ENCODE results near the gene S1PR5.
"Not testable (repeated sequence)": the region's sequence is repeated elsewhere in the genome, so short reads cannot be mapped to it uniquely, and the experiment has no call there.

The S1PR5 gene, protein sequence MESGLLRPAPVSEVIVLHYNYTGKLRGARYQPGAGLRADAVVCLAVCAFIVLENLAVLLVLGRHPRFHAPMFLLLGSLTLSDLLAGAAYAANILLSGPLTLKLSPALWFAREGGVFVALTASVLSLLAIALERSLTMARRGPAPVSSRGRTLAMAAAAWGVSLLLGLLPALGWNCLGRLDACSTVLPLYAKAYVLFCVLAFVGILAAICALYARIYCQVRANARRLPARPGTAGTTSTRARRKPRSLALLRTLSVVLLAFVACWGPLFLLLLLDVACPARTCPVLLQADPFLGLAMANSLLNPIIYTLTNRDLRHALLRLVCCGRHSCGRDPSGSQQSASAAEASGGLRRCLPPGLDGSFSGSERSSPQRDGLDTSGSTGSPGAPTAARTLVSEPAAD

DNA sequence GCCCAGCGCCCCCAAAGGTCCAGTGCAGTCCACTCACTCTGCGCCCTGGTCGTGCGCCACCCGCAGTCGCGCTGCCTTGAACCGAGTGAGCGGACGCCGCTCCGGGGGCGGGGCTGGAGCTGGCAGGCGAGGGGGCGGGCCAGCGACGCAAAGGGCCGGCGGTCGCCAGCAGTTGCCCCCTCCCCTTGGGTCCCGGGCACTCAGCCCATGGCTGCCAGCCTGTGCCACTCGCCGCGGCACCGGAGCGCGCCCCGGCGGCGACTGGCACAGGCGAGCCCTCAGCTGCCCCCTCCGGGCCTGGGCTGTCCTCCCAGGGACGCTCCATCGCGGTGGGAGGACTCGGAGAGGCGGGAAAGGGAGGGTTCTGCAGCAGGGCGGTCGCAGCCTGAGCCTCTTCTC, at the start of gene S1PR5:
TSS of gene S1PR5 (minus strand) at position 87 of the 399 bp plus-strand sequence. CDS start 2,436 bp downstream, outside the sequence.
- DNase-seq, result no peak

DNA sequence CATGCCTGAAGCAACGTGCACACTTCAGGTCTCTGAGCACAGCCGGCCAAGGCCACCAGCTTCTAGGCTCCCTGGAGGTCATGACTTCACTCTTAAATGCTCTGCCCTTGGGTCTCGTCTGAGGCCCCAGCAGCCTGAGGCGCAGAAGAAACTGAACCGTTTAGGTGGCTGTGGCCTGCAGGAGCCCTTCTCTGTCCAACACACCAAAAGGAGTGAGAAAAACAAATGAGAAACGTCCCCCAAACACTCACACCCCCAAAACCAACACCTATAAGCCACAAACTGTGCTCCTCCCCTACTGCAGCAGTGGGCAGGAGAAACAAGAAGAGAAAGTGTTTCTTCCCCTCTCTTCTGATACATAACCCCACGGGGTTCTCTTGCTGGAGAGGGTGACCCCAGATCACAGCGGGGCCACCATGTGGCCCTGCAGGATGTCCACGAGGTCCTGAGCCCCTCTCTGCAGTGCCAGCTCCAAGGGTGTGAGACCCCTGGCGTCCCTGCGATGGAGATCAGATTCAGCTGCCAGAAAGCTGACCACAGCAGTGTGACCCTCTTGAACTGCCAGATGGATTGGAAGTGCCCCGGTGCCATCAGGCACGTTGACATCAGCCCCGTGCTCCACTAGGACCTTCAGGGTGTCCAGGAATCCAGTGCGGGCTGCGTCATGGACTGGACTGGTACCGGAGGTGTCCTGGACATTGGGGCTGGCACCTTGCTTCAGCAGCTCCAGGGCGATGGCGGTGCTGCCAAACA, 49.6 kb upstream of the S1PR5 start:
- DNase-seq, result peak; percentile 59

DNA sequence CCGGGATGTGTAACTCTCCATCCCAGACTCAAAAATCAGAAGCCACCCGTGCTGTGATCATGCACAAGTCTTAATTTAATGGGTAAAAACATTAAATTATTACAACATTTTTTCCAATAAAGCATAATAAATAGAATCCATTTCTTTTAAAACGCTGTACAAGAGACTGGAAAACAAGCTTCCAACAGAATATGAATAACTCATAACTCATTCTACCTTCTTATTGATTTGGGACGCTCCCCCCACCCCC, 49.1 kb upstream of the S1PR5 start:
- DNase-seq, result no peak

DNA sequence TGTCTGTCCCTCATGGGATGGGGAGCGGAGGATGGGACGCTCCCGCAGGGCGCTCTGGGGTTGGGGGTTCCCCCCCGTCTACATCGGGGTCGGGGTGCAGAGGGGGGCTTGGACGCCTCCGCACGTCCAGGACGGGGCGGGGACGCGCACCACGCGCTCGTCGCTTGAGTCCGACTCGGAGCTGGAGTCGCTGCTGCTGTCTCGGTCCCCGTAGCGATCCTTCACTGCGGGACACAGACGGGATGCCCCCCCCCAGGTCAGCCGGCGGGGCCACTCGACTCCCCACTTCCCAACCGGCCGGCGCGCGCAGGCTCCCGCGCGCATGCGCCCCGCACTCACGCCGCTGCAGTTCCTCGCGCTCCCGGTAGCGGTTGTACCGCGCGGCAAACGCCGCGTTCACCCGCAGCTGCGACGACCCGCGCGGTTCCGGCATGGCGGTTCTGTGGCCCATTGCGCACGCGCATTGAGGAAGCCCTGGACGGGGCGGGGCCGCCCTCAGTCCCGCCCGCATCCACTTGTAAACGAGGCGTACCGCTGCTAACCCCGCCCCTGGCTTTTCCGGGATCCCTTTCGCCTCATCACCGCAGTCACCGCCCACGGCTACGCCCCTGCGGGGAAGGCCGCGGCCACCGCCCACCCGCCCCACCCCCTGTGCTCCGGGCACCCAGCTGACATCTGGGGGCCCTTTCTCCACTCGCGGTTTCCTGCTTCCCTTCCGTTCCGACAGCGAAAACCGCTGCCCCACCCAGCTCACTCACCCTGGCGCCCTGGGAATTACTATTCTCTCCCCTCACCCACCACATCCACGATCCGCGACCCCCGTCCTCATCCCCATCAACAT, 48.5 kb upstream of the S1PR5 start, which contains the start of gene KRI1:
TSS of gene KRI1 (minus strand) at position 444 of the 841 bp plus-strand sequence. CDS start at position 433, 11 bp downstream.
- DNase-seq, result peak; percentile 100

DNA sequence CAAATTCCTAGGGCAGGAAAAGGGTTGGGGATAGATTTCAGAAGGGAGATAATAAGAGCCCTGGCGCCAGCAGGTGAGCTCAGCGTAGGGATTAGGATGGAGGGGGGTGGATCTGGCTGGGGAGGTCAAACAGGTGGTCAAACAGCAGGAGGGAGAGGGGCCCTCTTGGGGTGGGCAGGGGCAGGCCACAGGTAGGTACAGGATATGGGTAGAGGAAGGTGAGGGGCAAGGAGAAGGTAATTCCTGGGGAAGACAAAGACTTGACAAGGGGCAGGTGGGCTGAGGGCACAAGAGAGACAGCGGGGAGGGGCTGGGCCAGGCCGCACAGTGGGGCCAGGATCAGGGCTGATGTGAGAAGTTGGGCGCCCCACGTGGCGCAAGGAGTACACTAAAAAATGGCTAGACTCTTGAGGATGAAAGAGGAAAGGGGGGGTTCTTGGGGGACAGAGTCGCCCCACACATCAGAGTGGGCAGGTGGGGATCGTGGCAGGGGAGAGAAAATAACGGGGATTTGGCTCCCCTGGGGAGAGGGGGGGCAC, 47.9 kb upstream of the S1PR5 start:
- peak; percentile 90 for DNase-seq

DNA sequence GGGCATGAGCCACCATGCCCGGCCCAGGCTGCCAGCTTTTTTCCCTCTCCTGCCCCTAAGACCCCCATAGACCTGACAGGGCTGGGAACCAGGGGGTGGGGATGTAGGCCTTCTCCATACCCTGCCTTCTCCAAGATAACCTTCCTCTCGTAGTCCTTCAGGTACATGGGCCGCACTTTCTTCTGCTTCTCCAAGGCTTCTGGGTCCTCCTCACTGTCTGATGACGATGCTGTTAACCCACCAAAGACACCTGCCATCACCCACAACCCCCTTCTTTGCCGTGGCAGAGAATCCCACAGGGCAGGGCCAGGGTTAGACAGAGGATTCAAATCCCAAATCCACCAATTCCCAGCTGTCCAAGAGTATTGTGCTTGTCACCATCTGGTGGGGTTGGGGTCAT, 45.4 kb upstream of the S1PR5 start:
- no peak for DNase-seq

DNA sequence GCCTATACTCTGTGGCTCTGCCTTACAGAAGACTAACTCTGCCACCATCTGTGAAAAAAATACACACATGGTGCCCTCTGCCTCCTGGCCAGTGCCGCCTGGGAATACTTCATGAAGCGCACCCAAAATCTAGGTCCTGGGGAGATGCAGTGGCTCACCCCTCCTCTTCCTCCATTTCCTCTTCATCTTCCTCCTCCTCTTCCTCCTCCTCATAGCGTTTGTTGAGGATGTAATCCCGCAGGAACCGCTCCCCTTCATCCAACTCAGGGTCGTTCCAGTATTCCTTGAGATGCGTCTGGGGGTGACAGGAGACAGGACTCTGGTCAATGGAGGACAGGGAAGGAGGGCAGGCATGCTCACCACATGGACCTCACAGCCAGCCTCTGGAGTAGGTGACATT, 42.9 kb upstream of the S1PR5 start:
- DNase-seq, result no peak

DNA sequence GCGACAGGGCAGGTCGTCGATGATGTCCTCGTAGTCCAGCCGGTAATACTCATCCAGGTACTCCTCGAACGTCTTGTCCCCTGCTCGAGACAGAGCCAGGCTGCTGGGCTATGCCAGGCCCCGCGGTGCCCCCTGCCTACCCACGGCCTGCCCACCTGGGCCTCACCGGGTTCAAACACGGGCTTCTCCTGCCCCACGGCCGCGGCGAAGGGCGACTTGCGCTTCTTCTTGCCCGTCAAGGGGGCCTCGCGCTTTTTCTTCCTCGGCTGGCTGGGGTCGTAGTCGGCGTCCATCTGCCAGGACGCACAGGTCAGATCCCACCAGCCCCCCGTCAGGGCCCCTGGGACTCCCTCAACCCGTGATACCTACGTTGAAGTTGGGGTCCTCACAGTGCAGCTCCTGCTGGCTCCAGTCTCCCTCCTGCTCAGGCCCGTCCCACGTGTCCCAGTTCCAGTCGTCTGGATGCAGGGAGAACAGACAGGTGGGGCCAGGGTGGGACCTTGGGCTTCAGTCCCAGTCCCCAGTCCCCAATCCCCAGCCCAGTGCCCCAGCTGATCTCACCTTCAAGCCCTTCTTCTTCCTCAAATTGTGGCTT, 40.5 kb upstream of the S1PR5 start:
- no peak for DNase-seq

DNA sequence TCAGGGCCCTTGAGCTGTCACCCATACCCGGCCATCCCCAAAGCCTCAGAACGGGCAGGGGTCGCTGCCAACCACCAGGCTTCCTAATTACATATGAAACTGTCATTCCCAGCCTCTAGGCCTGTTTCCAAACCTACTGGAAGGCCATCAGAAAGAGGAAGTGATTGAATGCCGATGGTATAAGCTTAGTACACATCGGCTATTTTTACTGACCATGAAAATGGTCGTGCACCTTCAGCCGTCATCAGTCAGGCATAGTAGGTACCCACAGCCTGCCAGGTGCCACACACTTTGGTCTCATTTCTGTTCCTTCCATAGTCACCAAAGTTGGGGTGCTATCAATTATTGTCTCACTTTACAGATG, 38.3 kb upstream of the S1PR5 start:
- DNase-seq, result no peak

DNA sequence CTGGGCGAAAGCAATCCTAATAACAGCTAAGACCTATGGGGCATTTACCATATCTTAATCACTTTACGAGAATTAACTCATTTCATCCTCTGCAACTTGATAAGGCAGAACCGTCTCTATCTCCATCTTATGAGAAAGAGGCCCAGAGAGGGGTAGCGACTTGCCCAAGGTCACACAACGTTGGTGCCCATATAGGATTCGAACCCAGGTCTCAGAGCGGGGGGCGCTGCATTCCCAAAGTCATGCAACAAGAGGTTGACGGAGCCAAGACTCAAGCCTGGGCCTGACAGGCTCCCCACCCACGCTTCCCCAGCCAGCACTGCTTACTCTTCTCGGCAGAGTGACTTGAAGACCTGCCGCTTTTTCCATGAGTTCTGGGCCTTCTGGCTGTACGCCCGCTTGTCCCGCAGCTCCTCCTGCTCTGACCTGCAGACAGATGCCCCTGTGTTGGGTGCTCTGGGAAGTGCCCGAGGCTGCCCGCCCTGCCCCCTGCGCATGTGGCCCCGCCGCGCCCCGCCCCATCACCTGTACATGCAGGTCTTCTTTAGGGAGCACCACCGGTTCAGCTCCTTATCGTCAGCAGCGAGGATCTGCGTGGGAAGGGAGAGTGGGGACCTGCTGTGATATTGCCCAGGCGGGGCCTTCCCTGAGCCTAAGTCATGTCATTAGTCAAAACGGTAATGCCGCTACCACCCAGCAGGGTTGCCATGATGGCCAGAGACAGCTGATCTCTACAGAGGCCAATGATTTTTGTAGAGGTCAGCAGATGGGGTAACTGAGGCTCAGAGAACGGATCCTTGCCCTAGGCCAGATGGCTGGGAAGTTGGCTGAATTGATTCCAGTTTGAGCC, 37.7 kb upstream of the S1PR5 start:
- peak; percentile 51 for DNase-seq

DNA sequence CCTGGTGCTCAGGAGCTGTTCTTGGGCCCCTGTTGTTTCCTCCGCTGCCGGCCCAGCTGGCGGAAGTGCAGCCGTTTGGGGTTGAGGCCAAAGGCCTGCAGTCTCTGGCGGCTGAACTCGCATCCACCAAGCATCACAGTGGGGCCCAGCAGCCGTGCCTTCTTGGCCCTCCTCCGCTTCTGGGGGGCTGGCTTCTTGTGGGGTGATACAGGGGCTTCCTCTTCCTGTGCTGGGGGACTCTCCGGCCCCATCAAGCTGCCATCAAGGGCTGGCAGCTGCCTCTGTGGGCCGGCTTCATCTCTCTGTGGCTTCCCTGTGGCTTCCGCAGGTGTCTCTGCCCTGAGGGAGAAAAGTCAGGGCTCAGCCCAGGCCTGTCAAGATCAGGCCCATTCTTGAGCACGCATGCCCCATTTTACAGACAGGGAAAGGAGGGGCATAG, 36.7 kb upstream of the S1PR5 start:
- peak; percentile 77 for DNase-seq

DNA sequence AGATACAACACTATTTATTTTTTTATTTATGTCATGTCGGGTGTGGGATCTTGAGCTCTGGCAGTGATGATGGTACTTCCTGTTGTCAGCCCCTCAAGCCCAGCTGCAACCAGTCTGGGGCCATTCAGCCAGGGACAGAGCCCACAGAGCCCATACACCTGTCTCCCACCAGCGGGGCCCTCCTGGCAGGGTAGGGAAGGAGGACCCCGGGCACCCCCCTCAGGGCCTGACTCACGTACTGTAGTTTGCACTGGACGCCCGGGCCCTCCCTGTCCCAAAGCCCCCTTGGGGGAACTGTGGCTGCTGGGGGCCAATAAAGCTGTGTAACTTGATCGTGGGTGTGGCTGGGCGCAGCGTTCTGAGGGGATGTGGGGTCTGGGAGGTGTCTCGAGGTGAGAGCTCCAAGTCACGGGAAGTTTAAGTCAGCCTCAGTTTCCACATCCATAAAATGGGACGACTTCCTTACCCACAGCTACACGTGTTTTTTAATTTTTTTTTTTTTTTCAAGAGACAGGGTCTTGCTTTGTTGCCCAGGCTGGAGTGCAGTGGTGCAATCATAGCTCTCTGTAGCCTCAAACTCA, 35.9 kb upstream of the S1PR5 start:
- DNase-seq, result no peak

DNA sequence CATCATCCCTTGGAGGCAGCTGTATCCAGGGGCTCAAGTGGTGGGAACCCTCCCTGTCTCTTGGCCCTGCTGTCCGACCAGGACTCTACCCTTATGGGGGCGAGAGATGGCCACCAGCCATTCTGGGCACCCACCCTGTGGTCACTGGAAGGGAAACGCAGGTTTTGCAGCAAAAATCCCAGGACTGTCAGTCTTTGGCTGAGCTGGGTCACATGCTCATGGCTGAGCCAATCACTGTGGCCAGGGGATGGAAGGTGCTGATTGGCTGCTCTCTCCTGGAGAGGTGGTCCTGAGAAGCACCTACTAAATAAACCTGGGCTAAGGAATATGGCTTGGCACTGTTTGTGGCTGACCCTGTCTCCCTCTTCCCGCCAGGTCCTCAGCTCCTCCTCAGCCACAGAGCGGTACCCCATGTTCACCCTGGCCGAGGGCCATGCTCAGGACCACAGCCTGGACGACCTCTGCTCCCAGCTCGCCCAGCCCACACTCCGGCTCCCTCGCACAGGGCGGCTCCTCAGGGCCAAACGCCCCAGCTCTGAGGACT, 35.3 kb upstream of the S1PR5 start:
- DNase-seq, result peak; percentile 76

DNA sequence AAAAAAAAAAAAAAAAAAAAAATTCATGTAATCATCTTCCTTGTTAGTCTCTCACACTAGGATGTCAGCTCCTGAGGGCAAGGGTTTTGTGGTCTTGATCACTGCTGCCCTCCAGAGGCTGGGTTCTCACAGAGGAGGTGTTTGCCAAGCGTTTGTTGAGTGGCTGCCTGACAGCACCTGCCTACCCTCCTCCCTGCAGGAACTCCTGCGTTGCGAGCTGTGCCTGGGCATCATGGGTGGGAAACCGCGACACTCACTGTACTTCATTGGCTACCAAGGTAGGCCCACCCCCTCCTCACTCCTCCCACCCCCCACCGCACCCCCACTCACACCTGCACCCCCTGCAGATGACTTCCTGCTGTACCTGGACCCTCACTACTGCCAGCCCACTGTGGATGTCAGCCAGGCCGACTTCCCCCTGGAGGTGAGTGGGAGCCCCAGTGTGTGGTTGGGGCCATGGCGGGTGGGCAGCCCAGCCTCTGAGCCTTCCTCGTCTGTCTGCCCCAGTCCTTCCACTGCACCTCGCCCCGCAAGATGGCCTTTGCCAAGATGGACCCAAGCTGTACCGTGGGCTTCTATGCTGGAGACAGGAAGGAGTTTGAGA, 34.6 kb upstream of the S1PR5 start:
- peak; percentile 86 for DNase-seq

DNA sequence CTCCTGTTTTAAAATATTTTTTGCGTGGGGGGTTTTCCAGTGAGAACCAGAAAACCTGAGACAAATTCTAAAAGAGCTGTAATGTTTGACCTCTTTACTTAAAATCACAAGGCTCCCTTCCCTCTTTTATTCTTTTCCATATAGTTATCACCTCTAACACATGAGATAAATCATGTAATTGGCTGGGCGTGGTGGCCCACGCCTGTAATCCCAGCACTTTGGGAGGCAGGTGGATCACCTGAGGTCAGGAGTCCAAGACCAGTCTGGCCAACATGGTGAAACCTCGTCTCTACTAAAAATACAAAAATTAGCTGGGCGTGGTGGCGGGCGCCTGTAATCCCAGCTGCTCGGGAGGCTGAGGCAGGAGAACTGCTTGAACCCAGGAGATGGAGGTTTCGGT, 33.8 kb upstream of the S1PR5 start:
- not testable (repeated sequence) for DNase-seq

DNA sequence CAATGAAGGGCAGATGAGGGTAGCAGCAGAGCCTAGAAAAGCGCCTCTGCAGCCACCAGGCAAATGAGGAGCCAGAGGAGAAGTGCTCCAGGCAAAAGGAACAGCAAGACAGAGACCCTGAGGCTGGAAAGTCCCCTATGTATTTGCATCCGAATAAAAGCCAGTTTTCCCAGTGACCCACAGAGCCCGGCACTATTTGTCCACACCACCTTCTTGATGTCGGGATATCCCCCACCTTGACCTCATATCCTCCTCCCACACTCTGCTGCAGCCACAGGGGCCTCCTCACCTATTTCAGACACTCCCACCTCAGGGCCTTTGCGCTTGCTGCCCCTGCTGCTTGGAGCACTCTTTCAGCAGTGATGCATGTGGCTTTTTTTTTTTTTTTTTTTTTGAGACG, 33.1 kb upstream of the S1PR5 start:
- DNase-seq, result no peak

DNA sequence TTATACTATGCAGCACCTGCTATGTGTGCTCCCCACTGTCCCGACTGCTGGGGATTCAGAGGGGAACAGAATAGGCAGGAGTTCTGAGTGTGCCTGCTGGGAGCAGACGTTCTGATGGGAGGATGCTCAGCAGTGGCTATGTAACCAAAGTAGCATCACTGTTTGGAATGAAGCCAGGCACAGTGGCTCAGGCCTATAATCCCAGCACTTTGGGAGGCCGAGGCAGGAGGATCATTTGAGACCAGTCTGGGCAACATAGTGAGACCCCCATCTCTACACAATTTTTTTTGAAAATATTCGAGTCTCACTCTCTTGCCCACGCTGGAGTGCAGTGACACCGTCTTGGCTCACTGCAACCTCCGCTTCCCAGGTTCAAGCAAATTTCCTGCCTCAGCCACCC, 32.5 kb upstream of the S1PR5 start:
- no peak for DNase-seq

DNA sequence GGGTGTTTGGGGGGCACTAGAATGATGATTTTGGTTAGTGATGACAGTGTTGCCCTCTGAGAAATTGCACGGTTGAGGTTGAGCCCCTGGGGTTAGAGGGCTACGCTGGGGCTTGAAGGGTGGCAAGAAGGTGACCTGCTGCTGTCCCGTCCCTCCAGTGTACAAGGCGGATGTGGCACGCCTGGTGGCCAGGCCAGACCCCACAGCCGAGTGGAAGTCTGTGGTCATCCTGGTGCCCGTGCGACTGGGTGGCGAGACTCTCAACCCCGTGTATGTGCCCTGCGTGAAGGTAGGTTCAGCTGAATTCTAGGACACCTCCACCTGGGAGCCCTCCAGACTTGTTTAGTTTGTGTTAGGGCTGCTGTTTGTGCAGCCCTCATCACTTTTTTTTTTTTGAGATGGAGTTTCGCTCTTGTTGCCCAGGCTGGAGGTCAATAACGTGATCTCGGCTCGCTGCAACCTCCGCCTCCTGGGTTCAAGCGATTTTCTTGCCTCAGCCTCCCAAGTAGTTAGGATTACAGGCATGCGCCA, 31.6 kb upstream of the S1PR5 start:
- no peak for DNase-seq

DNA sequence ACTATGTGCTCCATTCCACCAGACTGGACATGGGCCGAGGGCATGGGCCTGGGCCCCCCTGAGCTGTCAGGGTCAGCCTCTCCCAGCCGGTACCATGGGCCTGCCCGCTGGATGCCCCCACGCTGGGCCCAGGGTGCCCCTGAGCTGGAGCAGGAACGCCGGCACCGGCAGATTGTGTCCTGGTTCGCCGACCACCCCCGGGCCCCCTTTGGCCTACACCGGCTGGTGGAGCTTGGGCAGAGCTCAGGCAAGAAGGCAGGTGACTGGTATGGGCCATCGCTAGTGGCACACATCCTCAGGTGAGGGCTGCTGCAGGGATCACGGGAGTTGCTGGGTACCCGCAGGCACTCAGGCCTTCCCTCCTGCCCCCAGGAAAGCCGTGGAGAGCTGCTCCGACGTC, 29.6 kb upstream of the S1PR5 start:
- no peak for DNase-seq

DNA sequence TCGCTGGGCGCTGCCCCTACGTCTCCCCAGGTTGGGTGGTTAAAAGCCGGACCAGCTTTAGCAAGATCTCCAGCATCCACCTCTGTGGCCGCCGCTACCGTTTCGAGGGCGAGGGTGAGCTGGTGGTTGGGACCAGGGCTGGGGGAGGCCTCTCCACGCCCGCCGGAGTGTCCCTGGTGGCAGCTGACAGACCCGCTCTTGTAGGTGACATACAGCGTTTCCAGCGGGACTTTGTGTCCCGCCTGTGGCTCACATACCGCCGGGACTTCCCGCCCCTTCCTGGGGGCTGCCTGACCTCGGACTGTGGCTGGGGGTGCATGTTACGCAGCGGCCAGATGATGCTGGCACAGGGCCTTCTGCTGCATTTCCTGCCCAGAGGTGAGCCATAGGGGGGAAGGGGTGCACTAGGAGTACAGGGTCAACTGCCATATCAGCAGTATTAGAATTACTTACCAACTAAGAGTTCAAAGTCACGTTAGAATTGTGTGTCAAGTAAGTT, 27.6 kb upstream of the S1PR5 start:
- DNase-seq, result peak; percentile 32

Measured in hematopoietic multipotent progenitor cell treated with erythropoietin and hydrocortisone succinate and interleukin-3 and kit ligand, for 6 days (in vitro differentiated cells).